HepG2 (cell line): ENCODE results near the gene PSMG4. TPM values are rescaled to one million over a fixed set of nuclear protein-coding genes. Genes with fewer than 3 reads are reported as not detected.

Experiments
- ARNTL ChIP-seq: sonication (generic); formaldehyde crosslinking; IDR thresholded peaks from 2 replicates; pipeline ENCODE4 v1.4.0; 2020; ENCODE audit warnings: mild to moderate bottlenecking, missing genetic modification reagents
- ATAD3A ChIP-seq: sonication (generic); formaldehyde crosslinking; IDR thresholded peaks from 2 replicates; pipeline ENCODE4 v1.4.0; 2020; ENCODE audit warnings: missing genetic modification reagents
- CEBPG ChIP-seq: IDR thresholded peaks from 2 replicates; pipeline ENCODE4 v1.6.1; 2016
- ELF3 ChIP-seq: IDR thresholded peaks from 2 replicates; pipeline ENCODE4 v1.6.1; 2016; ENCODE audit warnings: missing genetic modification reagents, missing compliant biosample characterization
- HOXA9 ChIP-seq: sonication (generic); formaldehyde crosslinking; IDR thresholded peaks from 2 replicates; pipeline ENCODE4 v1.8.1; 2022; ENCODE audit warnings: missing genetic modification reagents, mild to moderate bottlenecking, moderate library complexity, borderline replicate concordance
- IRF9 ChIP-seq: sonication (generic); formaldehyde crosslinking; IDR thresholded peaks from 2 replicates; pipeline ENCODE4 v1.8.0; 2022; ENCODE audit warnings: missing genetic modification reagents, mild to moderate bottlenecking, borderline replicate concordance
- MNT ChIP-seq: fragments of 450-650 bp; IDR thresholded peaks from 2 replicates; pipeline ENCODE4 v1.6.1; 2016
- MTF2 ChIP-seq: sonication (generic); formaldehyde crosslinking; IDR thresholded peaks from 2 replicates; pipeline ENCODE4 v1.5.0; 2020; ENCODE audit warnings: missing genetic modification reagents, borderline replicate concordance
- NCOA2 ChIP-seq: sonication (generic); formaldehyde crosslinking; IDR thresholded peaks from 2 replicates; pipeline ENCODE4 v1.8.0; 2022; ENCODE audit warnings: inconsistent platforms
- NR2F2 ChIP-seq: IDR thresholded peaks from 2 replicates; pipeline ENCODE4 v1.6.1; 2012; ENCODE audit warnings: low read depth, inconsistent platforms, borderline replicate concordance
- SAFB2 ChIP-seq: sonication (generic); formaldehyde crosslinking; IDR thresholded peaks from 2 replicates; pipeline ENCODE4 v1.5.1; 2020; ENCODE audit warnings: missing genetic modification reagents, low read depth, mild to moderate bottlenecking, borderline replicate concordance
- STAT6 ChIP-seq: sonication (generic); formaldehyde crosslinking; IDR thresholded peaks from 2 replicates; pipeline ENCODE4 v1.4.0; 2020; ENCODE audit warnings: missing genetic modification reagents, mild to moderate bottlenecking, borderline replicate concordance
- U2AF2 ChIP-seq: fragments of 200-400 bp; formaldehyde crosslinking; IDR thresholded peaks from 2 replicates; pipeline ENCODE4 v1.6.1; 2017; ENCODE audit warnings: low read depth, mild to moderate bottlenecking, low read length
- ZNF234 ChIP-seq: sonication (generic); formaldehyde crosslinking; conservative IDR thresholded peaks from 2 replicates; pipeline ENCODE4 v1.5.1; 2020; ENCODE audit warnings: mild to moderate bottlenecking, missing genetic modification reagents
- ZNF276 ChIP-seq: sonication (generic); formaldehyde crosslinking; IDR thresholded peaks from 2 replicates; pipeline ENCODE4 v1.4.0; 2020; ENCODE audit warnings: mild to moderate bottlenecking, low read depth, missing genetic modification reagents
- ZNF333 ChIP-seq: sonication (generic); formaldehyde crosslinking; IDR thresholded peaks from 2 replicates; pipeline ENCODE4 v1.4.0; 2020; ENCODE audit warnings: mild to moderate bottlenecking, missing genetic modification reagents, borderline replicate concordance
- ZNF446 ChIP-seq: sonication (generic); formaldehyde crosslinking; IDR thresholded peaks from 2 replicates; pipeline ENCODE4 v1.5.0; 2020; ENCODE audit warnings: mild to moderate bottlenecking, missing genetic modification reagents
- ZNF629 ChIP-seq: sonication (generic); formaldehyde crosslinking; conservative IDR thresholded peaks from 2 replicates; pipeline ENCODE4 v1.5.0; 2020; ENCODE audit warnings: missing genetic modification reagents
- ZNF639 ChIP-seq: conservative IDR thresholded peaks from 2 replicates; pipeline ENCODE4 v1.6.1; 2018; ENCODE audit warnings: missing genetic modification reagents
- ZNF724P ChIP-seq: sonication (generic); formaldehyde crosslinking; IDR thresholded peaks from 2 replicates; pipeline ENCODE4 v1.8.0; 2022; ENCODE audit warnings: missing genetic modification reagents, borderline replicate concordance
- ZNF761 ChIP-seq: sonication (generic); formaldehyde crosslinking; conservative IDR thresholded peaks from 2 replicates; pipeline ENCODE4 v1.4.0; 2020; ENCODE audit warnings: mild to moderate bottlenecking, missing genetic modification reagents
- ZNF792 ChIP-seq: IDR thresholded peaks from 2 replicates; pipeline ENCODE4 v1.6.1; 2016
- ZNF816 ChIP-seq: sonication (generic); formaldehyde crosslinking; IDR thresholded peaks from 2 replicates; pipeline ENCODE4 v1.8.0; 2022; ENCODE audit warnings: missing genetic modification reagents, mild to moderate bottlenecking, borderline replicate concordance
- ZSCAN30 ChIP-seq: sonication (generic); formaldehyde crosslinking; IDR thresholded peaks from 2 replicates; pipeline ENCODE4 v1.5.0; 2020; ENCODE audit warnings: mild to moderate bottlenecking, missing genetic modification reagents
- polyA plus RNA-seq, 8 experiments: library from polyadenylated mRNA; depleted of rRNA in 3 of 8; stranded (reverse) in 7 of 8; unstranded in 1 of 8; fragments of >200 nt; fragmentation: Illumina TruSeq in 4 of 8; extraction: Trizol in 4 of 8; gene quantifications; 2 replicates each; pipeline versions ENCODE4 v1.2.1 to v1.2.3, GENCODE V29; 2011 to 2016; ENCODE audit warnings: low read depth in 4 of 8, missing spikeins in 1 of 8, mixed read lengths in 1 of 8; ENCODE audit not compliant: insufficient read depth in 1 of 8
- total RNA-seq, 5 experiments: library from RNA; depleted of rRNA; stranded (reverse); fragments of >200 nt; fragmentation: Illumina TruSeq; extraction: Trizol; gene quantifications; 2 replicates each; pipeline ENCODE4 v1.2.3, GENCODE V29; 2016; ENCODE audit warnings: low read depth in 1 of 5

PSMG4 gene
- total and polyA plus RNA-seq, 2 of the 13 experiments (the other 11 are each of a cell fraction or from before 2014, with no cell fraction given): 28.5 to 32.8 TPM

GRCh38 chr6:3228046-3228671 lies 30.6 kb upstream of the PSMG4 start (continued):
- no peak for TF ChIP-seq STAT6
- TF ChIP-seq ZNF724P (CRISPR knock-in tag): no peak
- no peak for TF ChIP-seq ZNF629 (CRISPR knock-in tag)
- no peak for TF ChIP-seq SAFB2
- no peak for TF ChIP-seq ZNF276 (CRISPR knock-in tag)
- no peak for TF ChIP-seq ELF3
- no peak for TF ChIP-seq ZNF792
- no peak for TF ChIP-seq HOXA9 (CRISPR knock-in tag)
- no peak for TF ChIP-seq ARNTL (CRISPR knock-in tag)
- no peak for TF ChIP-seq MTF2 (CRISPR knock-in tag)
- no peak for TF ChIP-seq ZNF639 (CRISPR knock-in tag)
- no peak for TF ChIP-seq U2AF2
- TF ChIP-seq IRF9 (CRISPR knock-in tag): no peak
- TF ChIP-seq MNT: no peak
- TF ChIP-seq CEBPG: no peak
- no peak for TF ChIP-seq NR2F2
- TF ChIP-seq ZNF333 (CRISPR knock-in tag): no peak
- no peak for TF ChIP-seq ZNF761 (CRISPR knock-in tag)
- no peak for TF ChIP-seq ZNF816
- TF ChIP-seq NCOA2: 0 out of 2 replicates have a peak, but pooled peaks have one; percentile 12
- TF ChIP-seq ZNF446: no peak
- no peak for TF ChIP-seq ZNF234 (CRISPR knock-in tag)
- no peak for TF ChIP-seq ATAD3A
- TF ChIP-seq ZSCAN30: no peak
